GM18526 (cell line): ENCODE results near the gene THSD4.

ENCODE experiments used
- POLR2A ChIP-seq: IDR thresholded peaks from 3 replicates; pipeline ENCODE4 v1.6.1; 2011; ENCODE audit not compliant: insufficient read length; ENCODE audit errors: extremely low read depth

THSD4 gene

DNA sequence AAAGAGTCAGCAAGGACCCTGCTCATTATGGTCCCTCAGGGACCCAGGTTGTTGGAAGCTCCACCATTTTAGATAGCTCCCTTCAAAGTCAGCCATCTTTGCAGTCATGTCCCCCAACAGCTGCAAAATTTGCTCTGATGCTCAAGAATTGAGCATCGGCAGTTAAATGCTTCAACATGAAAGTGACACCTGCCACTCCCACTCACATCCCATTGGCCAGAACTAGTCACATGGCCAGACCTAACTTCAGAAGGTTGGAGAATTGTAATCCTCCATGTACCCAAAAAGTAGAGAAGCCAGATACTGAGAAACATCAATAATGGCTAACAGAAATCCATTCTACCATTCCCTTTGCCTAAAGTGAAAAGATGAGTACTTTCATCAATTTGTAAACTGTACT, 523.6 kb downstream of the THSD4 start:
- TF ChIP-seq POLR2A: no peak

DNA sequence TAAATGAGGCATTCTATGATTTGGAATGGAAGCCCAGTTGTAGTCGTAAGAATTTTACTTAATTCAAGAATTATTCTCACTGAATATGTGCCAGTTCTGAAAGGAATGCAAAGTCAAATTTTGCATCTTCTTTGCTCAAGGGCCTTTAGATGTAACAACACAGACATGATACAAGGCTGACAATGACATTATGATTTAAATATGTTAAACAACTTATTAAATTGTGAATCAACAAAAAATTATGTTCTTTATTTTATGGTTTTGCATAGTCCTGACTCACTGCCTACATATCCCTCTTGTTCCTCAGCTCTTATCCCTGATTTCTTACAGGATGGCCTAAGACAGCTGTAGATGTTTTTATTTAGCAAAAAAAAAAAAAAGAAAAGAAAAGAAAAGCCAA, 524.2 kb downstream of the THSD4 start:
- TF ChIP-seq POLR2A: no peak

DNA sequence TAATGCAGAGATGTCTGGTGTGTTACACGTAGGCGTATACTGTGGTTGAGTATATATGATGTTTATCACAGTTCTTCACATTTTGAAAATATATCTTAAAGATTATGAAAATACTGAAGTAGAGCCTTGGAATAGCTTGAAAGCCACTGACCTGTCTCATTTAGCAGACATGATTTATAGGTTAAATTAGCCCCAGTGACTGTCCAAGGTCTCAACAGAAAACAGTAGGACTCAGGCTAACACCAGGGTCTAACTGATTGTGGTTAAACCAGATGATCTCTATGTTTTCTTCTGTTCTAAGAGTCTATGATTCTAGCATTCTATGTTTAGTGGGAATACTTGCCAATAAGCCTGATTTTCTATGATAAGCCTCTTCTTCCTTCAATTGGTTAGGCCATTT, 528.6 kb downstream of the THSD4 start:
- no peak for TF ChIP-seq POLR2A

DNA sequence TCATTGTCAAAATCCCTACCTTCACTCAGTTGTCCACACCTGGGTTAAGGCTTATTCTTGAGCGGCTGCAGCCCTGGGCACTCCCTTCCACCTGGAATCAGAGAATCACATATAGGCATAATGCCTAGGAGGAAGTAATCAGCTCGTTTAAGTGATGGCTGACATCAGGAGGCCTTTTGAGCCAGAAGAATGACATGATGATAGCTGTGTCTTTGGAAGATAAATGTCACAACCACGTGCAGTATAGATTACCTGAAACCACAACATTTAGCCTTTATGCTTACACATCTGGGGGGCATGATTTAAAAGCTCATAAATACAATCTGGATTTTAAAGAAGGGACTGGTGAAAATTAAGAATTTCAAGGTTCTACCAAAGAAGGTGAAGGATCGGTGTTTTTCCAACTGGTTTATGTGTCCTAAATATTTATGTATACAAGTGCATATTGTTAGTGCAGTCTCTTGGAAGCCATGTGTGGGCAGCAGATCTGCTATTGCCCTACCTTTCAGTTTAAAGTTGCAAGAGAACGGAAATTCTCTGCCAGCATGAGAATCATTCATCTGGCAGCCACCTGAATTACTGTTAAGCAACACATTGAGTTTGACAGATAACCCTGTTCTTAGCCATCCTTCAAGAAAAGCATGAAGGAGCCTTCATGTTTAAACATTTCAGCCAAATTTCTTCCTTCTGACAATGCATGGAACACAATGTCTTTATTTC, 531.7 kb downstream of the THSD4 start:
- no peak for TF ChIP-seq POLR2A

DNA sequence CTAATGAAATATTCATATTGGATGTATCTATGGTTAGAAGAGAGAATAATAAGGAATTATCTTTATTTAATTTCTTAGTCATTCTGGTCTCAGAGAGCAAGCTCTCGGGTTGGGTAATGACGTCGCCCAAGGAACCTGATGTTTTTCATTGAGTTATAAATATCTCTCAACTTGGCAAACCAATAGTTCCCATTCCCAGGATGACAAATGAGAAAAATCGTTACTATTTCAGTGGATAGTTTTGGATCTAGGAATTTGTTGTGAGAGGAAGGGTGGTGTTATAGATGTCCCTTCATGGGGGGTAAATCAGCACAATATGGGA, 532.2 kb downstream of the THSD4 start:
- TF ChIP-seq POLR2A: no peak

DNA sequence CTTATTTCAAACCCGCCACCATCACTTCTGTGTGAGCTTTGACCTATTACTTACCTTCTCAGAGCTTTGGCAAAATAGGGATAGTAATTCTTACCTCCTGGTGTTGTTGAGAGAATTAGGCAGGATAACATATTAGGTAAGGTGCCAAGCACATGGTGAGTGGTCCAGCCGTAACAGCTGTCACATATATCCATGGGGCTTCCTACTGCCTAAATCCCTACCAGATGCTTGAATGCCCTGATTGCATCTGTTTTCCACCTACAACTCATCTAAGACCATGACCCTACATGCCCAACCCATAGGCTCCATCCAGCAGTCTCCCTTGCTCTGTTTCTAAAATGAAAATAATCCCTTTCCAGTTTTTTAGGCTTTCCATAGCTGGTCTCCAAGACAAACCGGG, 532.8 kb downstream of the THSD4 start:
- no peak for TF ChIP-seq POLR2A

DNA sequence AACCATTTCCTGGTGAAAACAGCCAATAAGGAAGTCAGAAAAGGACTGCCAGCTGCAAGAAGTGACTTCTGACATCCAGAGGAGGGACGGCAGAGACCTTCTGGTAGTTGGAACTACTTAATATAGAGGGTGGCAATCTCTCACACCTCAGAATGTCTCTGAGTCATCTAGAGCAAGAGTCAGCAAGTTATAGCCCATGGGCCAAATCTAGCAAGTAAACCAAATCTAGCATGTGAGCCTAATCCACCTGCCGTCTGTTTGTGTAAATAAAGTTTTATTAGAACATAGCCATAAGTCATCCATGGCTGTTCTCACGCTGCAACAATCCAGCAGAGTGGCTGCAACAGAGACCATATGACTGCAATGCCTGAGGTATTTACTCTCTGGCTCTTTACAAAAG, 534.6 kb downstream of the THSD4 start:
- TF ChIP-seq POLR2A: no peak

DNA sequence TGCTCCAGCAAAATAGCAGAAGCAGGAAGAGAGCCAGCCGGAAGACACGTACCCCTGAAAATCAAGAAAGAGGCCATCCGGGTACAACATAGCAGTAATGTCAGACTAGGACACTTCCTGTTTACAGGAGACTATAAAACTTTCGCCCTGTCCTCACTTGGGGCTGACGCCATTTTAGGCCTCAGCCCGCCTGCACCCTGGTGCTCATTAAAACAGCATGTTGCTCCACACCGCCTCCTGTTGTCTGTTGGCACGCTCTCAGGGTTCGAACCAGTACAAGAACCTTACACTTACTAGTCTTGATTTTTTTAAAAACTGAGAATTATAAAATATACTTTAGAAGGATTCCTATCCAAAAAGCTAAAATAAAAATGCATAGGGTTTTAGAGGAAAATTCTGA, 535.3 kb downstream of the THSD4 start:
- TF ChIP-seq POLR2A: no peak

DNA sequence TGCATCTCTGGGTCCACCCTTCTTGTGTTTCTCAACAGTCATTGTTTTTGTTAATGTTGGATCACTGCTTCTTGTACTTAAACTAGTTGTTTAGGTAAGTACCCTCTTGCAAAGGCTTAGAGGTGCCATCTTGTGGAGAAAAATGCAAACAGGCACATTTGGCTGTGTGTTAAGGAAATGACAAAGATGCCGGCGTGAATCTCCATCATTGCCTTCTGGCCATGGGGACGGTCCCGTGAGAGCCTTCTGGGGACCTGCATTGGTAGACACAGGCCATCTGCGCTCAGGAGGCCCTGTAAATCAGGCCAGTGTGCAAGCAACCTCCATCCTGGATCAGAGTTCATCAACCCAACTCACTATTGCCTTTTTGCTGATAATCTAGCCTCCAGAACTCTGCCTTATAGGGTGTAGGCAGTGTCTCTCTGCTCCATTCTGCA, 536.5 kb downstream of the THSD4 start:
- TF ChIP-seq POLR2A: no peak

DNA sequence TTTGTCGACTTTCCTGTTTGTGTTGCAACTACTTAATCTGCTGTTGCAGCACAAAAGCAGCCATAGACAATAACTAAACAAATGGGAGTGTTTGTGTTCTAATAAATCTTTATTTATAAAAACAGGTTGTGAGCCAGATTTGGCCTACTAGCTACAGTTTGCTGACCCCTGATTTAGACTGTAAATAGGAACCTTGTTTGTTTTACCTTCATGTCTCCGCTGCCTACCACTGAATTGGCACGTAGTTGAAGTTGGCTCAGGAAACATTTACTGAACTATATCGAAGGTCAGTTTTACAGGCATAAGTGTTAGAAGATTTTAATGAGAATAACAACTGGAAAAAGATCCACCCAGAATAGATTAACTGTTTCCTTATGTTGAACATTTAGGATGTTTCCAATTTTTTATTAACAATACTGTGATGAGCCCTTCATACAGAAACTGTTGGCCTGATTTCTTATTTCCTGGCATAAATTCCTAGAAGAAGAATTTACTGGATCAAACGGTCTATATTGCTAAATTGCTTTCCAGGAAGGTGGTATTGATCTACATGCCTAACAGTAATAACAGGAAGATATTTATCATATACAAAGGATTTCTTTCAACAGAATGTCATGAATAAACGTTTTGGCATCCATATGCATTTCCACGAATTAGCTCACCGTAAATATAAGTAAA, 538.9 kb downstream of the THSD4 start:
- TF ChIP-seq POLR2A: no peak

DNA sequence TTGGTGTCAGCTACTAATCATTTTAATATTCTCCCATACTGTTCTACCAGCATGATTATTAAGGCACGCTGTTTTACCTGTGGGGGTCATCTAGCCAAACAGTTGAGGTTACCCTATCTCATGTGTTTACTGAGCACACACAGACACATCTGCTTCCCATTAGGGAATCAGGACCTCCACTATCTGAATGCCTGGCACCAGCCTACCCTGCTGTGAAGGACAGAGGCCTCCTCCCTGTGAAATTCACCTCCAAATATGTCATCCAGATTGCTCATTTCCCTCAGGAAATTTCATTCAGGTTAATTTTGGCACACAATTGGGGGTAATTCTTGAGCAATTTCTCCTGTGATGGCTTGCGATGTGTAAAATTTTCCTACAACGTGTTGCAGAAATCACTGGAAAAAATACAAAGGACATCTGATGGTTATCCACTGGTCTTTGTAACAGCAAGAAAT, 539.5 kb downstream of the THSD4 start:
- TF ChIP-seq POLR2A: no peak

DNA sequence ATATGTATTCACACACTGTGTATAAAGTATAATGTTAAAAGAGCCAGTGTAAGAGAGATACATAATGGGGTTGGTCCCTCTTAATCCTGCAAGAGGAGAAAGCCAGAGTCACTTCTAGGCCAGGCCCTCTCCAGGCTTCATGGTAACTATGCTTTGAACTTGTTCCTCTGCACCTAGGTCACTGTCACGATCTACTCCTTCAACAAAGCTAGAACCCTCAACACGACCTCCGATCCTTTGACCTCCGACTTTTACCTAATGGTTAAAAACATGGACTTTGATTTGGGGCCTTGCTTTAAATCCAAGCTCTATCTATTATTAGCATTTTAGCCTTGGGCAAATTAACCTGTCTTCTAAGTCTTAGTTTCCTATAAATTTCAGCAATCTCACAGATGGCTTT, 541.2 kb downstream of the THSD4 start:
- no peak for TF ChIP-seq POLR2A

DNA sequence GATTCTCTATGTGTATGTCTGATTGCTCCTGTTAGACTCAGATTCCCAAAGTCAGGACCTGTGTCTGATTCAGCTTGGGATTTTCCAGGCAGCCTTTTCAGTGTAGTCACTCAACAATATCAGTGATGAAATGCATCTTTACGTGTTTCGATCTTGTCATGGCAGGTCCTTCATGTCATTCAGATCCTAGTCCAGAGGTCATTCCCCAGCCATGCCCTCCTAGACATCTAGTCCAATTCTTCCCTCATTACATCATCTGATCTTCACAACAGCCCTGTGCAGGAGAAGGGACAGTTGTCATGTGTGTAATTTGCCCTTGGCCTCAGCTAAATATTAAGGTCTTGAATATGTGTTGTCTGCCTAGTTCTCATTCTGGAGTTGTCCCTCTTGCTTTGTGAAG, 541.9 kb downstream of the THSD4 start:
- no peak for TF ChIP-seq POLR2A

DNA sequence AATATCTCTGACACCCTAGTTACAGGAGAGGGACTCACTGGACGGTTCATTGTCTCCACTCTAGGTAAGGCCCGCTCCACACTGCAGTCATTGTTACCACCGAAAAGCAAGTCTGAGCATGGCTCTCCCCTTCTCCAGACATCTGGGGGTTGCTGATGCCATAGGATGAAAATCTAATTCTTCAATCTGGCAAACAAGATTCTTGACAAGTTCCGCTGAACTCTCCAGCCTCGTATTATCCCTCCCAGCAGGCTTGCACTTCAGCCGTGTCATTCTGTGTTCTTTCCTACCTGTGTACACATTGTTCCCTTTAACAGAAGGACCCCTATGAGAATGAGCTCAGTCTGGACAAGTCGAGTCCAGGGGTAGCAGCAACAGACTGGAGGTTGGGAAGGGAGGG, 542.8 kb downstream of the THSD4 start:
- no peak for TF ChIP-seq POLR2A

DNA sequence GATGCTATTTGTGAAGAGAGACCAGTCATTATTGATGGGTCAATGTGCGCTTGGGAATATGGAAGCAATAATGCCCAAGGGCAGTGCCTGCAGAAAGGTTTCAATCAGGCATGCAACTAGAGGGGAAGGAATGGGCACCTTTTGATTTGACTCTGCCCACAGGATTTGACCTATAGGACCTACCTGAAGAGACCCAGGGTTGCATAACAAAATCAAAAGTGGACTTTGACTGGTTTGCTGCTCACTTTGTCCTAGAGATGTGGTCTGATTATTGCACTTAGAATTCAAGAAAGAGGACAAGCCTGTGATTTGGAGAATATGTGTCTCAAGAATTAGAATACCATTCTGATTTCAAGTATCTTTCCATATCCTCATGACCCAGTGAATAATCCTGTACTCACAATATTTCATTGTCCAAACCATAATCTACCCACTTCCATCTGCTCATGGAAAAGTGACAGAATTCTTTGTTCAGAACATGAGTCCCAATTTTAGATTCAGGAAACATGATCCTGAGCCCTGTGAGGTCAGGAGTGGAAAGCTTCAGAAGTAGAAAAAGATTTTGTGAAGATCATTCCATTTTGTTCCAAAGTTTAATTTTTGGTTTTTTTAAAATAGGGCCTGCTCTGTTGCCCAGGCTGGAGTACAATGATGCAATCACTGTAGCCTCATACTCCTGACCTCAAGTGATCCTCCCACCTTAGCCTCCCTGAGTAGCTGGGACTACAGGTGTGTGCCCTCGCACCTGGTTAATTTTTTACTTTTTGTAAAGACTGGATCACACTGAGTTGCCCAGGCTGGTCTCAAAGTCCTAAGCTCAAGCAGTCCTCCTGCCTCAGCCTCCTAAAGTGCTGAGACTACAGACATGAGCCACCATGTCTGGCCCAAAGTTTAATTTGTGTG, 543.8 kb downstream of the THSD4 start:
- no peak for TF ChIP-seq POLR2A

DNA sequence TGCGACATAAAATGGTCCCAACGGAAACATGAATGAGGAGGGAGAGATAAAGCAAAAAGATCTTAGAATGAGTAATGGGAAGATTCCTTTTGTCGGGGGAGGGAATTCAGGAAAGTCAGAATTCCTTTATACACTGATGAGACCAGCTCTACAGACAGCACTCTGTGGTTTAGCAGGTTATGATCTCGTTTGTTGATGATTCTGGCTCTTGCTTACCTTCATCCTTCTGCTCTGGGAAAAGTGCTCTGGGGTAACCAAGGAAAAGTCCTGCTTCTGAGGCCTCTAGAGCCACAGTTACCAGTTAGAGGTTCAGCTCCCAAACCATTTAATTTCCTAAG, 544.4 kb downstream of the THSD4 start:
- TF ChIP-seq POLR2A: no peak
